ENCODE results near the gene ADGRF3. TPM values are rescaled to one million over a fixed set of nuclear protein-coding genes. Genes with fewer than 3 reads are reported as not detected.

ADGRF3 gene
- total and polyA plus RNA-seq, 10 of the 15 experiments (the other 5 are each of a cell fraction or from before 2014, with no cell fraction given) = 0.03 to 3.1 (median 0.84) TPM

DNA sequence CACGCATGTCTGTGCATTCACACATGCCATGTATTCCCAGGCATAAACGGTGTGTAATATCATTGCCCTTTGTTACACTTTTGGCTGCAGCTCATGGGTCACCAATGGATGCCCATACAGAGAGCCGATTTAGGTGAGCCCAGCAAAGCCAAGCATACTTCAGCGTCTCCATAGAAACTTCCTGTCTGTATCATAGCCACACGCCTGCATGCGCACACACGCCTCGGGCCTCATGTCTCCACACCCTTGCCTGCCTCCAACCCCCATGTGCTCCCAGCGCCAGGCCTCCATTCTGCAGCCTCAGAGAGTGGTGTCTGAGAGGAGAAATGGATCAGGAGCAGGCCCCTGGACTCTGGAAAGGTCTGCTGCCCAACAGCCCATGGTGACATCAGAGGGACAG, 34.1 kb downstream of the ADGRF3 start:
- TF ChIP-seq SPI1 (IDR thresholded peaks at IDR 0.05; ENCODE audit: borderline replicate concordance, insufficient read depth, low read depth, low read length) = no peak
- no peak for TF ChIP-seq MXI1 (IDR thresholded peaks at IDR 0.05; ENCODE audit: low read depth, low read length)
- TF ChIP-seq, protein P1, sequence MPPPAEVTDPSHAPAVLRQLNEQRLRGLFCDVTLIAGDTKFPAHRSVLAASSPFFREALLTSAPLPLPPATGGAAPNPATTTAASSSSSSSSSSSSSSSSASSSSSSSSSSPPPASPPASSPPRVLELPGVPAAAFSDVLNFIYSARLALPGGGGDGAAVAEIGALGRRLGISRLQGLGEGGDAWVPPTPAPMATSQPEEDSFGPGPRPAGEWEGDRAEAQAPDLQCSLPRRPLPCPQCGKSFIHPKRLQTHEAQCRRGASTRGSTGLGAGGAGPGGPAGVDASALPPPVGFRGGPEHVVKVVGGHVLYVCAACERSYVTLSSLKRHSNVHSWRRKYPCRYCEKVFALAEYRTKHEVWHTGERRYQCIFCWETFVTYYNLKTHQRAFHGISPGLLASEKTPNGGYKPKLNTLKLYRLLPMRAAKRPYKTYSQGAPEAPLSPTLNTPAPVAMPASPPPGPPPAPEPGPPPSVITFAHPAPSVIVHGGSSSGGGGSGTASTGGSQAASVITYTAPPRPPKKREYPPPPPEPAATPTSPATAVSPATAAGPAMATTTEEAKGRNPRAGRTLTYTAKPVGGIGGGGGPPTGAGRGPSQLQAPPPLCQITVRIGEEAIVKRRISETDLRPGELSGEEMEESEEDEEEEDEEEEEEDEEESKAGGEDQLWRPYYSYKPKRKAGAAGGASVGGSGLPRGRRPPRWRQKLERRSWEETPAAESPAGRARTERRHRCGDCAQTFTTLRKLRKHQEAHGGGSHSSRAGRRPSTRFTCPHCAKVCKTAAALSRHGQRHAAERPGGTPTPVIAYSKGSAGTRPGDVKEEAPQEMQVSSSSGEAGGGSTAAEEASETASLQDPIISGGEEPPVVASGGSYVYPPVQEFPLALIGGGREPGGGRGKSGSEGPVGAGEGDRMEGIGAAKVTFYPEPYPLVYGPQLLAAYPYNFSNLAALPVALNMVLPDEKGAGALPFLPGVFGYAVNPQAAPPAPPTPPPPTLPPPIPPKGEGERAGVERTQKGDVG (CRISPR knock-in tag; IDR thresholded peaks at IDR 0.05) = no peak
- TF ChIP-seq HDGF (IDR thresholded peaks at IDR 0.05) = no peak
- TF ChIP-seq, protein P2, sequence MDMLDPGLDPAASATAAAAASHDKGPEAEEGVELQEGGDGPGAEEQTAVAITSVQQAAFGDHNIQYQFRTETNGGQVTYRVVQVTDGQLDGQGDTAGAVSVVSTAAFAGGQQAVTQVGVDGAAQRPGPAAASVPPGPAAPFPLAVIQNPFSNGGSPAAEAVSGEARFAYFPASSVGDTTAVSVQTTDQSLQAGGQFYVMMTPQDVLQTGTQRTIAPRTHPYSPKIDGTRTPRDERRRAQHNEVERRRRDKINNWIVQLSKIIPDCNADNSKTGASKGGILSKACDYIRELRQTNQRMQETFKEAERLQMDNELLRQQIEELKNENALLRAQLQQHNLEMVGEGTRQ (IDR thresholded peaks at IDR 0.05; ENCODE audit: borderline replicate concordance, low read depth, low read length) = no peak
- TF ChIP-seq GABPA (IDR thresholded peaks at IDR 0.05; ENCODE audit: low read depth) = no peak
- TF ChIP-seq SRF (IDR thresholded peaks at IDR 0.05; ENCODE audit: low read depth in 2 of 2, low read length in 2 of 2) = no peak
- TF ChIP-seq SMARCA5 (IDR thresholded peaks at IDR 0.05) = no peak
- TF ChIP-seq, protein P3, sequence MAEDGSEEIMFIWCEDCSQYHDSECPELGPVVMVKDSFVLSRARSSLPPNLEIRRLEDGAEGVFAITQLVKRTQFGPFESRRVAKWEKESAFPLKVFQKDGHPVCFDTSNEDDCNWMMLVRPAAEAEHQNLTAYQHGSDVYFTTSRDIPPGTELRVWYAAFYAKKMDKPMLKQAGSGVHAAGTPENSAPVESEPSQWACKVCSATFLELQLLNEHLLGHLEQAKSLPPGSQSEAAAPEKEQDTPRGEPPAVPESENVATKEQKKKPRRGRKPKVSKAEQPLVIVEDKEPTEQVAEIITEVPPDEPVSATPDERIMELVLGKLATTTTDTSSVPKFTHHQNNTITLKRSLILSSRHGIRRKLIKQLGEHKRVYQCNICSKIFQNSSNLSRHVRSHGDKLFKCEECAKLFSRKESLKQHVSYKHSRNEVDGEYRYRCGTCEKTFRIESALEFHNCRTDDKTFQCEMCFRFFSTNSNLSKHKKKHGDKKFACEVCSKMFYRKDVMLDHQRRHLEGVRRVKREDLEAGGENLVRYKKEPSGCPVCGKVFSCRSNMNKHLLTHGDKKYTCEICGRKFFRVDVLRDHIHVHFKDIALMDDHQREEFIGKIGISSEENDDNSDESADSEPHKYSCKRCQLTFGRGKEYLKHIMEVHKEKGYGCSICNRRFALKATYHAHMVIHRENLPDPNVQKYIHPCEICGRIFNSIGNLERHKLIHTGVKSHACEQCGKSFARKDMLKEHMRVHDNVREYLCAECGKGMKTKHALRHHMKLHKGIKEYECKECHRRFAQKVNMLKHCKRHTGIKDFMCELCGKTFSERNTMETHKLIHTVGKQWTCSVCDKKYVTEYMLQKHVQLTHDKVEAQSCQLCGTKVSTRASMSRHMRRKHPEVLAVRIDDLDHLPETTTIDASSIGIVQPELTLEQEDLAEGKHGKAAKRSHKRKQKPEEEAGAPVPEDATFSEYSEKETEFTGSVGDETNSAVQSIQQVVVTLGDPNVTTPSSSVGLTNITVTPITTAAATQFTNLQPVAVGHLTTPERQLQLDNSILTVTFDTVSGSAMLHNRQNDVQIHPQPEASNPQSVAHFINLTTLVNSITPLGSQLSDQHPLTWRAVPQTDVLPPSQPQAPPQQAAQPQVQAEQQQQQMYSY (CRISPR knock-in tag; IDR thresholded peaks at IDR 0.05) = no peak
- ChIA-PET RAD21 (ENCODE audit: unreplicated experiment) (no interaction called here), SMC1A (ENCODE audit: uncharacterized antibody, unreplicated experiment) (no interaction called here), POLR2A (no interaction called here), CTCF (no interaction called here)
- no peak for ATAC-seq
- no peak for FAIRE-seq
- no peak overlapping the region for H3K27ac ChIP-seq (ENCODE audit: control insufficient read depth, insufficient read depth)
- H3K4me3 ChIP-seq = no peak overlapping the region
- WGBS (ENCODE audit: insufficient coverage, insufficient replicate concordance, low lambda C conversion rate, missing lambda C conversion rate) = 76% methylated on average over 9 of the region's 9 CpGs
- H3K9ac ChIP-seq (ENCODE audit: control insufficient read depth, insufficient read depth, low read length) = no peak overlapping the region
- intact Hi-C loops (cut with micrococcal nuclease; ENCODE audit: unreplicated experiment) = no loop called here
- no peaks in the 10 kb centered on the region for H3K27me3 ChIP-seq (replicated peaks in 1 of 2; ENCODE audit: control insufficient read depth in 2 of 2, insufficient read depth in 2 of 2, low read length in 1 of 2)
- no peak overlapping the region for H2AFZ ChIP-seq (ENCODE audit: control insufficient read depth, low read depth, low read length)
- no peak for DNase-seq (ENCODE audit: low read depth, low spot score)
- no peaks in the 10 kb centered on the region for H3K9me3 ChIP-seq (replicated peaks; ENCODE audit: control insufficient read depth, insufficient read depth, low read length)
- BruUV-seq (replicated peaks) = no TSS peak
- H3K4me2 ChIP-seq (ENCODE audit: control insufficient read depth, insufficient read depth) = no peak overlapping the region
- H3K79me2 ChIP-seq (ENCODE audit: control insufficient read depth, insufficient read depth, low read length) = no peaks in the 10 kb centered on the region
- no peaks in the 10 kb centered on the region for H3K36me3 ChIP-seq (ENCODE audit: control insufficient read depth in 2 of 2, insufficient read depth in 2 of 2, low read length in 1 of 2)
- H3K4me1 ChIP-seq (ENCODE audit: control insufficient read depth, insufficient read depth, low read length) = peaks cover 2% of the 10 kb centered on the region; the same call in 1 of the 2 replicates
- H4K20me1 ChIP-seq (ENCODE audit: control insufficient read depth, insufficient read depth) = no peaks in the 10 kb centered on the region; the same call in 1 of the 2 replicates
- in situ Hi-C loops (cut with MboI) = no loop called here

All from GM12878 (cell line).